Rectal smooth muscle tissue (tissue), 1 donor: Measurements from ENCODE around the gene MED19.
A peak's percentile ranks its signal among the peaks of the same experiment; 100 is the strongest.

Source experiments
- H3K27ac ChIP-seq: one replicate; pipeline ENCODE4 v1.7.0; 2013; ENCODE audit warnings: low read depth, low read length, inconsistent platforms
- H3K27me3 ChIP-seq: one replicate; pipeline ENCODE4 v1.7.0; 2013; ENCODE audit warnings: low read length; ENCODE audit not compliant: control insufficient read depth, insufficient read depth
- H3K36me3 ChIP-seq: one replicate; pipeline ENCODE4 v1.7.0; 2013; ENCODE audit warnings: low read length; ENCODE audit not compliant: control insufficient read depth, insufficient read depth
- H3K4me1 ChIP-seq: one replicate; pipeline ENCODE4 v1.7.0; 2013; ENCODE audit warnings: low read length; ENCODE audit not compliant: control insufficient read depth, insufficient read depth
- H3K4me3 ChIP-seq: one replicate; pipeline ENCODE4 v1.7.0; 2013; ENCODE audit warnings: low read length
- H3K9ac ChIP-seq: one replicate; pipeline ENCODE4 v1.7.0; 2013; ENCODE audit warnings: low read length

Gene MED19

DNA sequence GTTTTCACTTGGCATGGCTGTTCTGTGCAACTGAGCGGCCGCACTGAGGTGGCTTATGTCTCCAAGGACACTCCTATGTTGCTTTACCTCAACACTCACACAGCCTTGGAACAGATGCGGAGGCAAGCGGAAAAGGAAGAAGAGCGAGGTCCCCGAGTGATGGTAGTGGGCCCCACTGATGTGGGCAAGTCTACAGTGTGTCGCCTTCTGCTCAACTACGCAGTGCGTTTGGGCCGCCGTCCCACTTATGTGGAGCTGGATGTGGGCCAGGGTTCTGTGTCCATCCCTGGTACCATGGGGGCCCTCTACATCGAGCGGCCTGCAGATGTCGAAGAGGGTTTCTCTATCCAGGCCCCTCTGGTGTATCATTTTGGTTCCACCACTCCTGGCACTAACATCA lies 52.3 kb downstream of the MED19 start:
- peaks cover 2% of the 10 kb centered on the region for H3K4me1 ChIP-seq
- H3K9ac ChIP-seq, result no peak overlapping the region
- H3K27ac ChIP-seq, result no peak overlapping the region
- H3K36me3 ChIP-seq, result peaks cover 8% of the 10 kb centered on the region
- H3K4me3 ChIP-seq, result no peak overlapping the region
- no peaks in the 10 kb centered on the region for H3K27me3 ChIP-seq

DNA sequence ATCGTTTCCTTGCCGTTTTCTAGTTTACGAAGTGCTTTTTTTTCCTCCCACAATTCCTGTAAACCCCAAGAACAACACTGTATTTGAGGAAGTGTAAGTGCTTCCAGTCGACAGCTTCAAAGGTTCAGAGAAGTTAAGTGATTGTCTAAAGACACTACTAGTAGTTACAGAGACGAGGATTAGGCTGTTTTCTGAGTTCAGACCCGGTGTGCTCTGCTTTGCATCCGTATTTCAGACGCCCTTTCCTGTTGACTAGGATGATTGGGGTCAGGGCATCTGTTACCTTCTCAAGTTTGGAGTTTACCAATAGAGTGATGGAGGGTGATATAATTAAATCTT lies 54.0 kb downstream of the MED19 start:
- peak overlapping the region; percentile 92 for H3K27ac ChIP-seq
- H3K9ac ChIP-seq, result no peak overlapping the region
- H3K36me3 ChIP-seq, result peaks cover 8% of the 10 kb centered on the region
- no peaks in the 10 kb centered on the region for H3K27me3 ChIP-seq
- H3K4me3 ChIP-seq, result peak overlapping the region; percentile 76
- H3K4me1 ChIP-seq, result peaks cover 2% of the 10 kb centered on the region

DNA sequence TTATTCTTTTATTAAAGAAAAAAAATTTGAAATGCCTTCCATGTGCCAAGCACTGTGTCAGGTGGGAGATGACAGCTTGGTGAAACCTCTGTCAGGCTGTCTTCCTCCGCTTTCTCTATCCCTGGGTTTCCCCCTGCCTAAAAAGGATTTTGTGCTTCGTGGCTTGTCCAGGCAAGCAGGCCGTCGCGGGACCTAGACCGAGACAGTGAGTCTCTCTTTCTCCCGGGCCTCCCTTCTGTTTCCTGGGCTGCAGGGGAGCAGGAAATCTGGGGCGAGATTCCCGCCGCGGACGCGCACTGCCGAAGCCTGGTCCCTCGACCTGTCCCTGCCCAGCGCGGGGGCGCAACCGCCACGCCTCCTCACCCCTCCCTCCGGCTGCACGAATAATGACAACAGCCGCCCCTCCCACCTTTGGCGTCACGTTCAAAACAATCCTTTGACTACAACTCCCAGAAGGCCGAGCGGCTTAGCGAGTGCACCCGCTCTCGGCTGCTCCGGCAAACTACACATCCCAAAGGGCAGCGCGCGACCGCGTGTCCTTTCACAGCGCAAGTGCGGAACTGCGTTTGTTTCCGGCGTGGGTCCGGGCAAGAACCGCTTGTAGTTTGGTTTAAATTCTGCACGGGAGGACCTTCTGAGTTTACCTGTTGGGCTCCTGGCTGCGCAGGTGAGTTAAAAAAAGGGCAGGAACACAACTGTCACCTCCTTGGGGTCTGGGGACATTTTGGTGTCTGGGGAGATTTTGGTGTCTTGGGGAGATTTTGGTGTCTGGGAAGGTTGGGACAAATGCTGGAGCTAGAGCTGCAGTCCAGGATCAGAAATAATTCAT lies 54.6 kb downstream of the MED19 start, which contains the start of gene CLP1:
TSS of gene CLP1 (plus strand) at position 569 of the 829 bp plus-strand sequence. CDS start 1,715 bp downstream, outside the sequence.
- H3K9ac ChIP-seq, result peak within 1 kb of the TSS; percentile 74
- H3K36me3 ChIP-seq, result peaks cover 8% of the 10 kb centered on the region
- peaks cover 2% of the 10 kb centered on the region for H3K4me1 ChIP-seq
- peak within 1 kb of the TSS; percentile 87 for H3K4me3 ChIP-seq
- no peaks in the 10 kb centered on the region for H3K27me3 ChIP-seq
- peak within 1 kb of the TSS; percentile 92 for H3K27ac ChIP-seq

DNA sequence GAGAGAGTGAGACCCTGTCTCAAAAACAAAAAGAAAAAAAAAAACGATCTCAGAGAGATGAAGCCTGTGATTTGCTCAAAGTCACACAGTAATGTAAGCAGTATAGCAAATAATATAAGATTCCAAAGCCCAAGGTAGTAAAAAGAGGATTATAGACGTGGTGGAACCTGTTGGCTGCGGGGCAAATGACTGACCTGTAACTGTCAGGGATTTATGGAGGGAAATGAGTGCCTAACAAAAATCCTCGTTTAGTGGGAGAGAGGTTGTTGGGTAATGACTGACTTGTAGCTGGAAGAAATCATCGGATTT lies 55.2 kb downstream of the MED19 start:
- peaks cover 6% of the 10 kb centered on the region for H3K36me3 ChIP-seq
- H3K27ac ChIP-seq, result peak overlapping the region; percentile 92
- peak overlapping the region; percentile 74 for H3K9ac ChIP-seq
- peaks cover 2% of the 10 kb centered on the region for H3K4me1 ChIP-seq
- no peaks in the 10 kb centered on the region for H3K27me3 ChIP-seq
- H3K4me3 ChIP-seq, result peak overlapping the region; percentile 87
